ENCODE measurements around the gene GPRIN1.

DNA sequence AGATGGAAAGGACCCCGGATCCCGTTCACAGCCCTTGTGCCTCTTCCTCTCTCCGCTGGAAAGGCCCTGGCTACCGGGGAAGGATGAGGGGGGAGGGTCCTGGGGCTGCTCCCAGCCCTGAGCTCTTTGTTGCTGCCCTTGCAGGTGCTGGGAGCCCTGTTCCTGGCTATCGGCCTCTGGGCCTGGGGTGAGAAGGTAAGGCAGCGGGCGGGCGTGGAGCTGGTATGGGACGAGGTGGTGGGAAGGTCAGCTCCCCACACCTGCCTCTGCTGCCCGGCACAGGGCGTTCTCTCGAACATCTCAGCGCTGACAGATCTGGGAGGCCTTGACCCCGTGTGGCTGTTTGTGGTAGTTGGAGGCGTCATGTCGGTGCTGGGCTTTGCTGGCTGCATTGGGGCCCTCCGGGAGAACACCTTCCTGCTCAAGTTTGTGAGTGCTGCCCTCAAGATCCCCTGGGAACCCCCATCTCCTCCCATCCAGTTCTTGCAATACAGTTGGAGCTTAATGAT, 41.6 kb upstream of the GPRIN1 start:
- TF ChIP-seq, protein P1, sequence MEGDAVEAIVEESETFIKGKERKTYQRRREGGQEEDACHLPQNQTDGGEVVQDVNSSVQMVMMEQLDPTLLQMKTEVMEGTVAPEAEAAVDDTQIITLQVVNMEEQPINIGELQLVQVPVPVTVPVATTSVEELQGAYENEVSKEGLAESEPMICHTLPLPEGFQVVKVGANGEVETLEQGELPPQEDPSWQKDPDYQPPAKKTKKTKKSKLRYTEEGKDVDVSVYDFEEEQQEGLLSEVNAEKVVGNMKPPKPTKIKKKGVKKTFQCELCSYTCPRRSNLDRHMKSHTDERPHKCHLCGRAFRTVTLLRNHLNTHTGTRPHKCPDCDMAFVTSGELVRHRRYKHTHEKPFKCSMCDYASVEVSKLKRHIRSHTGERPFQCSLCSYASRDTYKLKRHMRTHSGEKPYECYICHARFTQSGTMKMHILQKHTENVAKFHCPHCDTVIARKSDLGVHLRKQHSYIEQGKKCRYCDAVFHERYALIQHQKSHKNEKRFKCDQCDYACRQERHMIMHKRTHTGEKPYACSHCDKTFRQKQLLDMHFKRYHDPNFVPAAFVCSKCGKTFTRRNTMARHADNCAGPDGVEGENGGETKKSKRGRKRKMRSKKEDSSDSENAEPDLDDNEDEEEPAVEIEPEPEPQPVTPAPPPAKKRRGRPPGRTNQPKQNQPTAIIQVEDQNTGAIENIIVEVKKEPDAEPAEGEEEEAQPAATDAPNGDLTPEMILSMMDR (IDR thresholded peaks at IDR 0.05; ENCODE audit: low read depth, low read length, missing input control): no peak
- TF ChIP-seq REST (IDR thresholded peaks at IDR 0.05): no peak
- TF ChIP-seq SP1 (IDR thresholded peaks at IDR 0.05): no peak
- TF ChIP-seq TAF1 (conservative IDR thresholded peaks at IDR 0.05): no peak
- no peak for TF ChIP-seq MAX (IDR thresholded peaks at IDR 0.05)
- TF ChIP-seq YY1 (IDR thresholded peaks at IDR 0.05): no peak
- no peak for TF ChIP-seq FOXA1 (IDR thresholded peaks at IDR 0.05)
- no peak for TF ChIP-seq JUND (IDR thresholded peaks at IDR 0.05)
- TF ChIP-seq, protein P2, sequence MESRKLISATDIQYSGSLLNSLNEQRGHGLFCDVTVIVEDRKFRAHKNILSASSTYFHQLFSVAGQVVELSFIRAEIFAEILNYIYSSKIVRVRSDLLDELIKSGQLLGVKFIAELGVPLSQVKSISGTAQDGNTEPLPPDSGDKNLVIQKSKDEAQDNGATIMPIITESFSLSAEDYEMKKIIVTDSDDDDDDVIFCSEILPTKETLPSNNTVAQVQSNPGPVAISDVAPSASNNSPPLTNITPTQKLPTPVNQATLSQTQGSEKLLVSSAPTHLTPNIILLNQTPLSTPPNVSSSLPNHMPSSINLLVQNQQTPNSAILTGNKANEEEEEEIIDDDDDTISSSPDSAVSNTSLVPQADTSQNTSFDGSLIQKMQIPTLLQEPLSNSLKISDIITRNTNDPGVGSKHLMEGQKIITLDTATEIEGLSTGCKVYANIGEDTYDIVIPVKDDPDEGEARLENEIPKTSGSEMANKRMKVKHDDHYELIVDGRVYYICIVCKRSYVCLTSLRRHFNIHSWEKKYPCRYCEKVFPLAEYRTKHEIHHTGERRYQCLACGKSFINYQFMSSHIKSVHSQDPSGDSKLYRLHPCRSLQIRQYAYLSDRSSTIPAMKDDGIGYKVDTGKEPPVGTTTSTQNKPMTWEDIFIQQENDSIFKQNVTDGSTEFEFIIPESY (IDR thresholded peaks at IDR 0.05): no peak
- TF ChIP-seq, protein P3, sequence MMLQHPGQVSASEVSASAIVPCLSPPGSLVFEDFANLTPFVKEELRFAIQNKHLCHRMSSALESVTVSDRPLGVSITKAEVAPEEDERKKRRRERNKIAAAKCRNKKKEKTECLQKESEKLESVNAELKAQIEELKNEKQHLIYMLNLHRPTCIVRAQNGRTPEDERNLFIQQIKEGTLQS (IDR thresholded peaks at IDR 0.05): no peak
- TF ChIP-seq EGR1 (IDR thresholded peaks at IDR 0.05; ENCODE audit: low read depth in 2 of 2): no peak
- no peak for TF ChIP-seq HNF4A (conservative IDR thresholded peaks at IDR 0.05)

All from liver (tissue), 3 donors.